HepG2 (cell line): ENCODE data around the gene TM7SF3.

ENCODE experiments used
- ATF1 ChIP-seq: IDR thresholded peaks from 2 replicates; pipeline ENCODE4 v1.6.1; 2016; ENCODE audit warnings: mild to moderate bottlenecking, control low read depth
- ATF2 ChIP-seq: sonication (generic); formaldehyde crosslinking; IDR thresholded peaks from 2 replicates; pipeline ENCODE4 v1.4.0; 2020; ENCODE audit warnings: missing genetic modification reagents
- CEBPB ChIP-seq: IDR thresholded peaks from 2 replicates; pipeline ENCODE4 v1.6.1; 2011; ENCODE audit warnings: low read depth, low read length, improper control_type of control experiment, borderline replicate concordance
- CTCF ChIP-seq: sonication (generic); formaldehyde crosslinking; IDR thresholded peaks from 2 replicates; pipeline ENCODE4 v1.5.0; 2020; ENCODE audit warnings: mild to moderate bottlenecking, missing genetic modification reagents, moderate library complexity
- IRF2 ChIP-seq: IDR thresholded peaks from 2 replicates; pipeline ENCODE4 v1.6.1; 2018; ENCODE audit warnings: missing genetic modification reagents, missing compliant biosample characterization
- PBX3 ChIP-seq: sonication (generic); formaldehyde crosslinking; IDR thresholded peaks from 2 replicates; pipeline ENCODE4 v1.8.1; 2023; ENCODE audit warnings: missing genetic modification reagents, inconsistent platforms, borderline replicate concordance
- SUZ12 ChIP-seq: fragments of 150-350 bp; IDR thresholded peaks from 2 replicates; pipeline ENCODE4 v1.6.1; 2014; ENCODE audit warnings: low read depth, low read length
- TF ChIP-seq, protein P1 (sequence below): sonication (generic); formaldehyde crosslinking; IDR thresholded peaks from 2 replicates; pipeline ENCODE4 v1.5.1; 2020; ENCODE audit warnings: mild to moderate bottlenecking, moderate library complexity, missing genetic modification reagents
- TF ChIP-seq, protein P2 (sequence below): IDR thresholded peaks from 2 replicates; pipeline ENCODE4 v1.6.1; 2016; ENCODE audit warnings: low read depth, control low read depth
- TF ChIP-seq, protein P3 (sequence below): sonication (generic); formaldehyde crosslinking; IDR thresholded peaks from 2 replicates; pipeline ENCODE4 v1.8.1; 2023; ENCODE audit warnings: mild to moderate bottlenecking, missing genetic modification reagents, borderline replicate concordance

DNA sequence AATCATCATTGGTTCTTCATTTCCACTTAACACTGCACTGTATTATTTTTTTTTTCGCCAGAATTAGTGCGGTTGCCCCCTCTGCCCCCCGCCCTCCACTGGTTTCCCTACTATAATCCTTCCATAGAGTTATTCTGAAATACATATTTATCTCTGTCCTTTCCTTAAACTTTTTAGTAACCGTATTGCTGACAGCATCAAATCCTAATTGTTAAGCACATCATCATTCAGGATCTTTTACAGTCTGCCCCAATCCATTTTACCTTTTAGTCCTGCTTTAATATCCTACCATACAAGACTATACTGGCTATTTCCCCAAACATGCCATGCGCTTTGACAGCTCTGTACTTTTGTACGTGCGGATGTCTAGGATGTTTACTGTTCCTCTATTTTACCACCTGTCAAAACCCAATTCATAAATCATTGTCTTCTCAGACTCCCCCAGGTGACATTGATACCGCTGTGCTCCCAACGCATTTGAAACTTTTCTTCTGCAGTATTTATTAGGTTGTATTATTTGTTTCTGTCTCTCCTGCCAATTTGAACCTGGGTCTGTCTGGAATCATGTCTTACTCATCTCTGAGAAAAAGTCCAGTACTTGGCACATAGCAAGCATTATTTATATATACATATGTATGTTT lies 74.9 kb downstream of the TM7SF3 start:
- TF ChIP-seq, protein P1, sequence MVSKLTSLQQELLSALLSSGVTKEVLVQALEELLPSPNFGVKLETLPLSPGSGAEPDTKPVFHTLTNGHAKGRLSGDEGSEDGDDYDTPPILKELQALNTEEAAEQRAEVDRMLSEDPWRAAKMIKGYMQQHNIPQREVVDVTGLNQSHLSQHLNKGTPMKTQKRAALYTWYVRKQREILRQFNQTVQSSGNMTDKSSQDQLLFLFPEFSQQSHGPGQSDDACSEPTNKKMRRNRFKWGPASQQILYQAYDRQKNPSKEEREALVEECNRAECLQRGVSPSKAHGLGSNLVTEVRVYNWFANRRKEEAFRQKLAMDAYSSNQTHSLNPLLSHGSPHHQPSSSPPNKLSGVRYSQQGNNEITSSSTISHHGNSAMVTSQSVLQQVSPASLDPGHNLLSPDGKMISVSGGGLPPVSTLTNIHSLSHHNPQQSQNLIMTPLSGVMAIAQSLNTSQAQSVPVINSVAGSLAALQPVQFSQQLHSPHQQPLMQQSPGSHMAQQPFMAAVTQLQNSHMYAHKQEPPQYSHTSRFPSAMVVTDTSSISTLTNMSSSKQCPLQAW (CRISPR knock-in tag): no peak
- TF ChIP-seq CEBPB (no peak), ATF2 (no peak), CTCF (CRISPR knock-in tag) (no peak), SUZ12 (no peak), ATF1 (no peak), IRF2 (CRISPR knock-in tag) (no peak), PBX3 (CRISPR knock-in tag) (no peak)
- TF ChIP-seq, protein P2, sequence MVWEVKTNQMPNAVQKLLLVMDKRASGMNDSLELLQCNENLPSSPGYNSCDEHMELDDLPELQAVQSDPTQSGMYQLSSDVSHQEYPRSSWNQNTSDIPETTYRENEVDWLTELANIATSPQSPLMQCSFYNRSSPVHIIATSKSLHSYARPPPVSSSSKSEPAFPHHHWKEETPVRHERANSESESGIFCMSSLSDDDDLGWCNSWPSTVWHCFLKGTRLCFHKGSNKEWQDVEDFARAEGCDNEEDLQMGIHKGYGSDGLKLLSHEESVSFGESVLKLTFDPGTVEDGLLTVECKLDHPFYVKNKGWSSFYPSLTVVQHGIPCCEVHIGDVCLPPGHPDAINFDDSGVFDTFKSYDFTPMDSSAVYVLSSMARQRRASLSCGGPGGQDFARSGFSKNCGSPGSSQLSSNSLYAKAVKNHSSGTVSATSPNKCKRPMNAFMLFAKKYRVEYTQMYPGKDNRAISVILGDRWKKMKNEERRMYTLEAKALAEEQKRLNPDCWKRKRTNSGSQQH (CRISPR knock-in tag): no peak
- TF ChIP-seq, protein P3, sequence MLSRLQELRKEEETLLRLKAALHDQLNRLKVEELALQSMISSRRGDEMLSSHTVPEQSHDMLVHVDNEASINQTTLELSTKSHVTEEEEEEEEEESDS: no peak
